HAP-1 (cell line): ENCODE measurements around the gene GAB4.
"Not testable (repeated sequence)": the region's sequence is repeated elsewhere in the genome, so short reads cannot be mapped to it uniquely, and the experiment has no call there.

Experiments
- DNase-seq, 2 experiments: peaks; one replicate each; pipeline ENCODE4 v3.0.0-alpha.2; 2016 to 2020; ENCODE audit warnings: low spot score in 2 of 2
- H3K27me3 ChIP-seq: fragments of 250-450 bp; sonication (Bioruptor Pico); 2 replicates; pipeline ENCODE4 v1.5.1; 2020; ENCODE audit warnings: low read depth, mild to moderate bottlenecking, moderate library complexity
- H3K36me3 ChIP-seq: fragments of 250-450 bp; sonication (Bioruptor Pico); replicated peaks from 2 replicates; pipeline ENCODE4 v1.5.1; 2020; ENCODE audit warnings: mild to moderate bottlenecking
- H3K4me1 ChIP-seq: fragments of 250-450 bp; sonication (Bioruptor Pico); 2 replicates; pipeline ENCODE4 v1.5.1; 2020; ENCODE audit warnings: mild to moderate bottlenecking
- H3K4me3 ChIP-seq: fragments of 250-450 bp; sonication (Bioruptor Pico); 2 replicates; pipeline ENCODE4 v1.5.1; 2020; ENCODE audit warnings: mild to moderate bottlenecking, moderate library complexity
- H3K9me3 ChIP-seq: fragments of 250-450 bp; sonication (Bioruptor Pico); 2 replicates; pipeline ENCODE4 v1.5.1; 2020; ENCODE audit warnings: mild to moderate bottlenecking, moderate library complexity
- in situ Hi-C: fragments of 300-500 bp; cut with MboI; formaldehyde crosslinking; loops from 3 replicates; pipeline ENCODE4 v1.14.3; 2020; ENCODE audit warnings: low sequenced_read_pairs, inconsistent platforms, mixed read lengths

GAB4 gene

GRCh38 chr22:16933291-16934282 is 74.4 kb downstream of the GAB4 start:
- no peaks in the 10 kb centered on the region for H3K9me3 ChIP-seq
- no peaks in the 10 kb centered on the region for H3K4me1 ChIP-seq
- H3K4me3 ChIP-seq: no peak overlapping the region
- peaks cover 8% of the 10 kb centered on the region for H3K27me3 ChIP-seq
- DNase-seq: no peak
- in situ Hi-C loops: no loop called here
- H3K36me3 ChIP-seq: no peaks in the 10 kb centered on the region

DNA sequence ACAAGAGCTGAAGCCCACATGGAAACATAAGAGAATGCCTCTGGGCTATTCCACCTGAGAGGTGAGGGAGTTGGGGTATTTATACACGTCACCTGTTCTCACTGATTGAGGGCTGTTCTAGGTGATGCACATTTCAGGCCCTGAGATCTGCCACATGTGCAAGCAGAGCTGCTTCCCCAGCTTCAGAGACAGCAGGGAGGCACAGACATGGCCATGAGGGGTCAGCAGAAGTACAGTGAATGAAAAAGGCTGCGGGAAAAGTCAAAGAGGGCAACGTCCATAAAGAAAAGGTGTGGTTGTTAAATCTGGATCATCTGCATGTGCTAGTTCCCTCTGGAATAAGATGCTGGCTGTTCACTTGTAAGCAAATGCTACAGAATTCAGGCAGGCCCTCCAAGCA is 75.4 kb downstream of the GAB4 start:
- H3K27me3 ChIP-seq: peaks cover 8% of the 10 kb centered on the region
- in situ Hi-C loops: no loop called here
- DNase-seq: no peak
- H3K9me3 ChIP-seq: no peaks in the 10 kb centered on the region
- no peak overlapping the region for H3K4me3 ChIP-seq
- no peaks in the 10 kb centered on the region for H3K4me1 ChIP-seq
- H3K36me3 ChIP-seq: no peaks in the 10 kb centered on the region

DNA sequence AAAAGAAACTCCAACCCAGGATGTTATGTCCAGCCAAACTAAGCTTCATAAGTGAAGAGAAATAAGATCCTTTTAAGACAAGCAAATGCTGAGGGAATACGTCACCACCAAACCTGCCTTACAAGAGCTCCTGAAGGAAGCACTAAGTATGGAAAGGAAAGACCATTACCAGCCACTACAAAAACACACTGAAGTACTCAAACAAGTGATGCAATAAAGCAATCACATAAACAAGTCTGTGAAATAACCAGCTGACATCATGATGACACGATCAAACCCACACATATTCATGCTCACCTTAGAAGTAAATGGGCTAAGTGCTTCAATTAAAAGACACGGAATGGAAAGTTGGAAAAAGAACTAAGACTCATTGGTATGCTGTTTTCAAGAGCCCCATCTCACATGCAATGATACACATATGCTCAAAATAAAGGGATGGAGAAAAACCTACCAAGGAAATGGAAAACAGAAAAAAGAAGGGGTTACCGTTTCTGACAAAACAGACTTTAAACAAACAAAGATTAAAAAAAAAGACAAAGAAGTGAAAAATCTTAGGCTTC is 82.5 kb downstream of the GAB4 start:
- Histone ChIP-seq H3K4me1 (no peaks in the 10 kb centered on the region), H3K9me3 (no peaks in the 10 kb centered on the region), H3K27me3 (peaks cover 3% of the 10 kb centered on the region; the same call in 1 of the 2 replicates), H3K36me3 (no peaks in the 10 kb centered on the region), H3K4me3 (no peak overlapping the region)
- no peak for DNase-seq
- in situ Hi-C loops: no loop called here

DNA sequence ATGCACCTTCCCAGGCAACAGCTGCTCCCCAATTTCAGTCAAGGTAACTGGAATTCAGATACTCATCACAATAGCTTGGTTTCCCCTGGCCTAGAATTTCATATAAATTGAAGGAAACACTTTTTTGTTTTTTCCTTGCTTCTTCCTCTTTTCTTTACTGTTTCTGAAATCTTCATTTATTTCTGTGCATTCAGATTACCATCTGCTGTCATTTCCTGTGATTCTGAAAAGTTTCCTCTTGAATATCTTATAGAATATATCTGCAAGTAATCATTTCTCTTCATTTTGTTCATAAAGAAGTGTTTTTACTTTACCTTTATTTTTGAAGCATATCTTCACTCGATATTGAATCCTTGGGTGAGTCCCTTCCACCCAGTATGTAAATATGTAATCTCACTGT is 85.3 kb downstream of the GAB4 start:
- in situ Hi-C loops: no loop called here
- Histone ChIP-seq H3K9me3 (no peaks in the 10 kb centered on the region), H3K4me1 (no peaks in the 10 kb centered on the region), H3K27me3 (peaks cover 3% of the 10 kb centered on the region; the same call in 1 of the 2 replicates), H3K36me3 (no peaks in the 10 kb centered on the region), H3K4me3 (no peak overlapping the region)
- DNase-seq: no peak

DNA sequence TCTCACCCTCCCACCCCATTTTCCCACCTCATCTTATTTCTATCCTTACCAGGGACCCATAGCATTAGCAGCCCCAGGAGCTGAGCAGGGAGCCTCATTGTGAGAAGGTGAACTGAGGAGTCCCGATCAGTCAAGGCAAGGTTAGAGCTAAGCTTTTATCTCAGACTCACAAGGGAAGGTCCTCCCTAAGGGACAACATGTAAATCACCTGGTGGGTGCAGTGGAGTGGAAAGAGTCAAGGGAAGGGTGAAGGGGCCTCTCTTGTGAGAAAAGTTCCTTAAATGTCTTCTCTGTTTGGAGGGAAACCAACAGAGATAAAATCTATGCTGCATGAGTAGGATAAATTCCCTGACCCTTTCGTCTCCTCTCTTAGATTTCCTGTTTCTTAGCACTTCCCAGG is 85.9 kb downstream of the GAB4 start:
- Histone ChIP-seq H3K4me3 (no peak overlapping the region), H3K4me1 (no peaks in the 10 kb centered on the region), H3K27me3 (peaks cover 3% of the 10 kb centered on the region; the same call in 1 of the 2 replicates), H3K36me3 (no peaks in the 10 kb centered on the region), H3K9me3 (no peaks in the 10 kb centered on the region)
- in situ Hi-C loops: no loop called here
- DNase-seq: no peak

GRCh38 chr22:16917144-16918003 is 90.6 kb downstream of the GAB4 start:
- DNase-seq: peak; percentile 63 to 88
- H3K27me3 ChIP-seq: peaks cover 16% of the 10 kb centered on the region
- H3K36me3 ChIP-seq: no peaks in the 10 kb centered on the region
- no peak overlapping the region for H3K4me3 ChIP-seq
- in situ Hi-C loops: loop anchor here (10.0 kb wide), 1 partner anchor 137 kb away; no protein-coding TSS in a partner anchor
- H3K4me1 ChIP-seq: no peaks in the 10 kb centered on the region
- H3K9me3 ChIP-seq: no peaks in the 10 kb centered on the region

DNA sequence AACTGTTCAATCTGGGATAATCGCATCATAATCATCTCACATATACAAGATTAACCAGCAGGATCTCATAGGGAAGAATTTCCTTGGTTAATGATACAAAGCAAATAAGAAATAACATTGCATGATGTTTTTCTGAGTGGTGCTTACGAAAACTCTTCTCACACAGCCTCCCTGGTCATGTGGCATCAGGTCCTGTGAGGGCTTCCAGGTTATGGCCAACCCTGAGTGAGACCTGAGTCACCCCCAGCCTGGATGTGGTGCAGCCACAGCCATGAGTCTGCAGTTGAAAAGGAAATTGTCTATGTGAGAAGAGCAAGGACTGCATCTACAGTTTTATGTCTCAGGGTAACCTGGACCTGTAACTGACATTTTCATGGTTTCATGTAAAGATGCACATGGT is 92.3 kb downstream of the GAB4 start:
- no peak overlapping the region for H3K4me3 ChIP-seq
- H3K9me3 ChIP-seq: no peaks in the 10 kb centered on the region
- no peaks in the 10 kb centered on the region for H3K36me3 ChIP-seq
- H3K4me1 ChIP-seq: no peaks in the 10 kb centered on the region
- in situ Hi-C loops: loop anchor here (10.0 kb wide), 1 partner anchor 139 kb away; no protein-coding TSS in a partner anchor
- H3K27me3 ChIP-seq: peaks cover 13% of the 10 kb centered on the region
- no peak for DNase-seq

DNA sequence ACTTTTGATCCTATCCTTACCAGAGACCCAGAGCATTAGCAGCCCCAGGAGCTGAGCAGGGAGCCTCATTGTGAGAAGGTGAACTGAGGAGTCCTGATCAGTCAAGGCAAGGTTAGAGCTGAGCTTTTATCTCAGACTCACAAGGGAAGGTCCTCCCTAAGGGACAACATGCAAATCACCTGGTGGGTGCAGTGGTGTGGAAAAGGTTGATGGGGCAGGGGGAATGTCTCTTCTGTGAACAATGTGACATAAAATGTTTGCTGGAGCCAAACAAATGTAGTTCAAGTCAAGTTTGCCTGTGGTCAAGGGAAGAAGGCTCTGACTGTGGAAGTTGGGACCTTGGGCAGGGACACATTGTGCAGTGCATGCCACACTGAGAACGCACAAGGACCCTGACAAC is 93.1 kb downstream of the GAB4 start:
- in situ Hi-C loops: loop anchor here (10.0 kb wide), 1 partner anchor 140 kb away; no protein-coding TSS in a partner anchor
- not testable (repeated sequence) for H3K36me3 ChIP-seq, DNase-seq, H3K9me3 ChIP-seq, H3K4me3 ChIP-seq, H3K4me1 ChIP-seq
- peaks cover 13% of the 10 kb centered on the region for H3K27me3 ChIP-seq

- Histone ChIP-seq H3K4me3 (no peak overlapping the region), H3K4me1 (no peaks in the 10 kb centered on the region), H3K27me3 (peaks cover 13% of the 10 kb centered on the region), H3K9me3 (no peaks in the 10 kb centered on the region), H3K36me3 (no peaks in the 10 kb centered on the region)
- in situ Hi-C loops: loop anchor here (10.0 kb wide), 1 partner anchor 141 kb away; no protein-coding TSS in a partner anchor
- no peak for DNase-seq
Observed at GRCh38 chr22:16914006-16914405, 94.0 kb downstream of the GAB4 start.

GRCh38 chr22:16912281-16912680 is 95.7 kb downstream of the GAB4 start:
- in situ Hi-C loops: loop anchor here (10.0 kb wide), 1 partner anchor 143 kb away; no protein-coding TSS in a partner anchor
- DNase-seq: no peak
- Histone ChIP-seq H3K36me3 (no peaks in the 10 kb centered on the region), H3K4me3 (no peak overlapping the region), H3K4me1 (no peaks in the 10 kb centered on the region), H3K9me3 (no peaks in the 10 kb centered on the region), H3K27me3 (peaks cover 13% of the 10 kb centered on the region)
